GM19324 (cell line): Measurements from ENCODE around the gene TADA2A.
"Not testable (repeated sequence)": the region's sequence is repeated elsewhere in the genome, so short reads cannot be mapped to it uniquely, and the experiment has no call there.

Experiments used
- ATAC-seq: cut with Tn5 transposase; IDR thresholded peaks from one replicate; pipeline ENCODE4 v1.9.1; 2021; ENCODE audit warnings: mild to moderate bottlenecking, moderate library complexity; ENCODE audit not compliant: unreplicated experiment, low FRiP score

Gene TADA2A

GRCh38 chr17:37490022-37490587 lies 83.4 kb downstream of the TADA2A start:
- ATAC-seq: peak; percentile 43

GRCh38 chr17:37490638-37491614 lies 84.2 kb downstream of the TADA2A start:
- ATAC-seq: no peak

- ATAC-seq: no peak
Measured at GRCh38 chr17:37492167-37492566, 85.5 kb downstream of the TADA2A start.

GRCh38 chr17:37493249-37494027 lies 86.8 kb downstream of the TADA2A start:
- no peak for ATAC-seq

GRCh38 chr17:37494401-37494831 lies 87.7 kb downstream of the TADA2A start:
- ATAC-seq: no peak

GRCh38 chr17:37494971-37495370 lies 88.3 kb downstream of the TADA2A start:
- ATAC-seq: no peak

- ATAC-seq: no peak
Measured at GRCh38 chr17:37500378-37500777, 93.7 kb downstream of the TADA2A start.

GRCh38 chr17:37502009-37502936 lies 95.6 kb downstream of the TADA2A start:
- ATAC-seq: no peak

- ATAC-seq: no peak
Measured at GRCh38 chr17:37503148-37503547, 96.5 kb downstream of the TADA2A start.

- no peak for ATAC-seq
Measured at GRCh38 chr17:37505333-37505732, 98.6 kb downstream of the TADA2A start.

- ATAC-seq: no peak
Measured at GRCh38 chr17:37506678-37507077, 100.0 kb downstream of the TADA2A start.

GRCh38 chr17:37507111-37507510 lies 100.4 kb downstream of the TADA2A start:
- ATAC-seq: no peak

- no peak for ATAC-seq
Measured at GRCh38 chr17:37510056-37510455, 103.4 kb downstream of the TADA2A start.

- not testable (repeated sequence) for ATAC-seq
Measured at GRCh38 chr17:37511642-37512041, 105.0 kb downstream of the TADA2A start.

GRCh38 chr17:37512442-37513068 lies 105.9 kb downstream of the TADA2A start:
- ATAC-seq: no peak

- ATAC-seq: no peak
Measured at GRCh38 chr17:37513711-37514110, 107.0 kb downstream of the TADA2A start.

GRCh38 chr17:37516127-37516571 lies 109.5 kb downstream of the TADA2A start:
- no peak for ATAC-seq

- ATAC-seq: no peak
Measured at GRCh38 chr17:37517881-37518280, 111.2 kb downstream of the TADA2A start.

GRCh38 chr17:37518826-37519225 lies 112.1 kb downstream of the TADA2A start:
- no peak for ATAC-seq
